Heart right ventricle (tissue), 16 donors: ENCODE measurements around the gene SLC25A18. TPM values are rescaled to one million over a fixed set of nuclear protein-coding genes. Genes with fewer than 3 reads are reported as not detected.

Source experiments
- ATAC-seq, 8 donors: fragments of 200-7000 bp; cut with Tn5 transposase; one replicate each; pipeline ENCODE4 v1.9.1; 2020; ENCODE audit warnings: mild to moderate bottlenecking in 8 of 8, moderate library complexity in 8 of 8, moderate number of reproducible peaks in 1 of 8
- DNase-seq, 2 donors: peaks; one replicate each; pipeline ENCODE4 v3.0.0-alpha.2; 2020
- H3K27ac ChIP-seq, 10 donors: fragments of 200-600 bp; sonication (generic) in 2 of 10; one replicate each; pipeline versions ENCODE4 v1.5.0 to v1.8.0; 2020 to 2022; ENCODE audit warnings: mild to moderate bottlenecking in 3 of 10
- H3K27me3 ChIP-seq, 7 donors: fragments of 200-600 bp; one replicate each; pipeline ENCODE4 v1.8.0; 2021 to 2022; ENCODE audit warnings: mild to moderate bottlenecking in 2 of 7
- H3K36me3 ChIP-seq, 9 donors: fragments of 200-600 bp; sonication (generic) in 1 of 9; one replicate each; pipeline versions ENCODE4 v1.5.0 to v1.8.0; 2020 to 2022; ENCODE audit warnings: mild to moderate bottlenecking in 2 of 9
- H3K4me1 ChIP-seq, 9 donors: fragments of 200-600 bp; sonication (generic) in 1 of 9; one replicate each; pipeline versions ENCODE4 v1.5.0 to v1.8.0; 2020 to 2022; ENCODE audit warnings: mild to moderate bottlenecking in 4 of 9
- H3K4me3 ChIP-seq, 10 donors: fragments of 200-600 bp; sonication (generic) in 2 of 10; one replicate each; pipeline versions ENCODE4 v1.5.0 to v1.8.0; 2020 to 2022; ENCODE audit warnings: mild to moderate bottlenecking in 7 of 10, moderate library complexity in 2 of 10
- H3K9me3 ChIP-seq, 11 donors: fragments of 200-600 bp in 10 of 11; sonication (generic) in 2 of 11; one replicate each; pipeline versions ENCODE4 v1.5.0 to v1.8.0; 2013 to 2022; ENCODE audit warnings: mild to moderate bottlenecking in 2 of 11, control low read depth in 1 of 11, moderate library complexity in 1 of 11
- CTCF ChIP-seq, 9 donors: fragments of 200-600 bp; sonication (generic) in 2 of 9; IDR thresholded peaks; one replicate each; pipeline versions ENCODE4 v1.5.0 to v1.8.0; 2021 to 2022; ENCODE audit warnings: antibody characterized with exemption in 9 of 9, mild to moderate bottlenecking in 5 of 9, moderate library complexity in 1 of 9
- WGBS, 2 donors: extraction: QIAGEN DNeasy Blood & Tissue Kit; methylation state at CpG; one replicate each; pipeline ENCODE4 v1.1.7; 2013; ENCODE audit warnings: inconsistent platforms in 1 of 2; 5-methylcytosine and 5-hydroxymethylcytosine counted together
- intact Hi-C, 10 donors: fragments of 100-400 bp; cut with DNase I; formaldehyde crosslinking; loops; one replicate each; pipeline versions ENCODE4 v1.11.1 to v1.14.2; 2022
- polyA plus RNA-seq, 2 donors: library from polyadenylated mRNA; stranded (reverse); fragments of 200-250 nt; gene quantifications; one replicate each; pipeline ENCODE4 v1.2.3, GENCODE V29; 2013
- total RNA-seq, 10 donors: library from RNA; stranded (reverse); fragmentation: NEBNext Ultra II Directional in 3 of 10; extraction: Animal tissue kit (Norgen Biotek cat#: 25700) in 3 of 10; gene quantifications; one replicate each; pipeline versions ENCODE4 v1.2.1 to v1.2.4, GENCODE V29; 2021 to 2023
- donor health status: Arrhythmogenic right ventricular cardiomyopathy.
- donor health status: ischemic (EF 13 %, LVEDD 7.1; RV severe dilation, severe dysfunction).
- donor health status: healthy with polysubstance abuse.
- donor health status: DM: no; HTN: yes; CAD: no.
- donor health status: DM: no; HTN: no; CAD: no.
- donor health status: ischemic (EF 25% LVEDD 6.9; RV normal size, moderate dysfunction).
- donor health status: ischemic (EF 25% LVEDD 5.7; RV mildly dilated, moderate dysfunction).
- donor health status: healthy.
- donor health status: DM: yes; HTN: yes; CAD: no.
- donor health status: Ischemic cardiomyopathy.
- donor health status: ischemic (EF 35%, LVEDD 5.7; RV mildly dilated, moderate dysfunction).
- donor health status: nonischemic (EF 11% LVEDD 7.7; RV severe dilation, severe dysfunction).
- donor health status: DM: yes; HTN: yes; CAD: no.
- donor health status: PGD.
- donor health status: ischemic (EF 29% LVEDD 5.4; RV normal size, mild dysfunction).
- donor health status: nonischemic (EF 23%, LVEDD 6.1; RV moderate dilation, normal function).

The SLC25A18 gene
- total and polyA plus RNA-seq, 12 donors, result 0.65 to 13.6 (median 1.1) TPM

DNA sequence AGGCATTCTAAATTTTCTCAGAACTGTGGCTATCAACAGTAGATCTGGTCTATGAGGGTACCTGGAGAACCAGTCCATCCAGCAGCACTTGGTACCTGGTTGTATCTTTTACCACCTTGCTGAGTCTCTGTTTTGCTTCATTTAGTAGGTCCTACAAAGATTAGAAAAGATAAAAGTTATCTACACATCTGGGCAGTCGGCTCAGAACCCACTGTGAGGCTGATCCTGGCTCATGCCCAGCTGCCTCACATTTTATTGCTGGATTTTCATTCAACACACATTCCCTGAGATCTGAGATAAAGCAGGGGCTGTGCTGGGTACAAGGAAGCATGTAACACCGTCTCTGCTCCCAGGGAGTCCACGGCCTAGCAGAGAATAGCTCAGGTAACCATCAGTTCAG, 37.7 kb downstream of the SLC25A18 start:
- Histone ChIP-seq H3K27me3 (no peaks in the 10 kb centered on the region), H3K9me3 (no peaks in the 10 kb centered on the region), H3K4me3 (no peak overlapping the region), H3K4me1 (peaks cover 0 to 8% (median 3%) of the 10 kb centered on the region in 9 donors), H3K27ac (no peak overlapping the region), H3K36me3 (peaks cover 3 to 96% (median 49%) of the 10 kb centered on the region in 9 donors)
- DNase-seq, result no peak
- WGBS, 2 donors, result 48 to 56% methylated on average over 3 of the region's 3 CpGs
- intact Hi-C loops, result no loop called here
- no peak for ATAC-seq
- no peak for TF ChIP-seq CTCF (IDR thresholded peaks at IDR 0.05)

DNA sequence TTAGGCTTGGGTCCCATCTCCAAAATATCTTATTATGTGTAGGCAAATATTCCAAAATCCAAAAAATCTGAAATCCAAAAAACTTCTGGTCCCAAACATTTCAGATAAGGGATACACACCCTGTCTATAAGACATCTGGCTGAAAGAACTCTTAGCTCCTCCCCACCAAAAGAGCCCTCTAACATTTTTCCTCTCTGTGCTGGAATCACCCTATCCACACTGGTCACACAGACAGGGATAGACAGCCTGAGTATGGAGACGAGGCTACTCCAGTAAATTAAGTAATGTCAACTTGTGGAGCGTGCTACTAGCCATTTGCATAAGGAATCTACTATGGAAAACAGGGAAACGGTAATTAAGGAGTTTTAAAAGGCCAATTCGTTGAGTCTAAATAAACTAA, 40.4 kb downstream of the SLC25A18 start:
- Histone ChIP-seq H3K27ac (no peak overlapping the region), H3K27me3 (no peaks in the 10 kb centered on the region), H3K4me3 (no peak overlapping the region), H3K36me3 (peaks cover 0 to 95% (median 23%) of the 10 kb centered on the region in 9 donors), H3K9me3 (no peaks in the 10 kb centered on the region), H3K4me1 (peaks cover 0 to 19% (median 12%) of the 10 kb centered on the region in 9 donors)
- DNase-seq, result no peak
- intact Hi-C loops, result no loop called here
- no peak for ATAC-seq
- 91 to 92% methylated on average over 4 of the region's 4 CpGs for WGBS, 2 donors
- TF ChIP-seq CTCF (IDR thresholded peaks at IDR 0.05), result no peak

GRCh38 chr22:17606496-17606895, 43.2 kb downstream of the SLC25A18 start:
- TF ChIP-seq CTCF (IDR thresholded peaks at IDR 0.05), result no peak
- Histone ChIP-seq H3K4me1 (peaks cover 0 to 37% (median 25%) of the 10 kb centered on the region in 9 donors), H3K4me3 (no peak overlapping the region), H3K36me3 (peaks cover 0 to 93% (median under 1%) of the 10 kb centered on the region in 9 donors), H3K9me3 (no peaks in the 10 kb centered on the region), H3K27me3 (no peaks in the 10 kb centered on the region), H3K27ac (peak overlapping the region in 3 of 10 donors; percentile 39 to 62 (median 50))
- DNase-seq, result no peak
- intact Hi-C loops, result no loop called here
- 37 to 52% methylated on average over 5 of the region's 5 CpGs for WGBS, 2 donors
- peak in 7 of 8 donors; percentile 55 to 81 (median 75) for ATAC-seq

- Histone ChIP-seq H3K27me3 (no peaks in the 10 kb centered on the region), H3K4me3 (no peak overlapping the region), H3K4me1 (peaks cover 0 to 41% (median 29%) of the 10 kb centered on the region in 9 donors), H3K9me3 (no peaks in the 10 kb centered on the region), H3K27ac (no peak overlapping the region), H3K36me3 (peaks cover 0 to 95% (median 15%) of the 10 kb centered on the region in 9 donors)
- ATAC-seq, result peak in 1 of 8 donors; percentile 62
- WGBS, 2 donors, result 92 to 93% methylated on average over 4 of the region's 4 CpGs
- no peak for TF ChIP-seq CTCF (IDR thresholded peaks at IDR 0.05)
- DNase-seq, result no peak
- intact Hi-C loops, result no loop called here
These were observed 44.7 kb downstream of the SLC25A18 start for GRCh38 chr22:17607891-17608521.
